ENCODE data around the gene PRKG1. TPM values are rescaled to one million over a fixed set of nuclear protein-coding genes. Genes with fewer than 3 reads are reported as not detected.

Gene PRKG1
- total RNA-seq, 1 donor from 2014 or later: 26.4 TPM

DNA sequence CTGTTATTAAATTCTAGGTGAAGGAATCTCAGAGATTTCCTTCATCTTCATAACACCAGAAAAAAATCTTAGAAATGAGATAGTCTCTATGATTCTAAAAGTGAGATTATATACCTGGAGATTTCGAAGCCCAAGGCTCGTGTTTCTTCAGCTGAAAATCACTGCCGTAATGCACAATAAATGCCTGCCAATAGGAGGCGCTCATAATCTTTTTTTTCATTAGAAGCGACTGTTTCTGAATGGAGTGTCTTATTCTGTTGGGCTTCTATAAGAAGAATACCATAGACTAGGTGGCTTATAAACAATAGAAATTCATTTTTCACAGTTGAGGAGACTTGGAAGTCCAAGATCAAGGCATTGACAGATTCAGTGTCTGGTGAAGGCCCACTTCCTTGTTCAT lies 294.7 kb downstream of the PRKG1 start:
- no peak overlapping the region for H3K27ac ChIP-seq
- no peak overlapping the region for H3K27ac Mint-ChIP-seq
- H3K4me2 ChIP-seq: no peak overlapping the region
- peaks cover 13% of the 10 kb centered on the region for H3K4me1 ChIP-seq
- H3F3A ChIP-seq (ENCODE audit: low read depth): no peaks in the 10 kb centered on the region
- no peaks in the 10 kb centered on the region for H4K20me1 ChIP-seq (ENCODE audit: low read depth)
- no peak overlapping the region for H3K9ac ChIP-seq
- H3K27me3 Mint-ChIP-seq (ENCODE audit: insufficient read depth, low read depth): peaks cover 2% of the 10 kb centered on the region
- H3K9me3 Mint-ChIP-seq: no peaks in the 10 kb centered on the region
- no peaks in the 10 kb centered on the region for H3K79me2 ChIP-seq (ENCODE audit: low read depth)
- H3K36me3 ChIP-seq: no peaks in the 10 kb centered on the region
- H3K4me3 ChIP-seq: no peak overlapping the region
- H3K27me3 ChIP-seq: no peaks in the 10 kb centered on the region
- H2AFZ ChIP-seq (replicated peaks): no peak overlapping the region
- no peak for DNase-seq (ENCODE audit: low spot score)
- no peaks in the 10 kb centered on the region for H3K9me3 ChIP-seq (ENCODE audit: low read depth)
- no peaks in the 10 kb centered on the region for H3K36me3 Mint-ChIP-seq
- TF ChIP-seq CTCF (IDR thresholded peaks at IDR 0.05) (peak; percentile 56), EZH2phosphoT487 (IDR thresholded peaks at IDR 0.05) (no peak)
- H3K4me3 Mint-ChIP-seq: no peak overlapping the region
- H3K4me1 Mint-ChIP-seq: peaks cover 4% of the 10 kb centered on the region

DNA sequence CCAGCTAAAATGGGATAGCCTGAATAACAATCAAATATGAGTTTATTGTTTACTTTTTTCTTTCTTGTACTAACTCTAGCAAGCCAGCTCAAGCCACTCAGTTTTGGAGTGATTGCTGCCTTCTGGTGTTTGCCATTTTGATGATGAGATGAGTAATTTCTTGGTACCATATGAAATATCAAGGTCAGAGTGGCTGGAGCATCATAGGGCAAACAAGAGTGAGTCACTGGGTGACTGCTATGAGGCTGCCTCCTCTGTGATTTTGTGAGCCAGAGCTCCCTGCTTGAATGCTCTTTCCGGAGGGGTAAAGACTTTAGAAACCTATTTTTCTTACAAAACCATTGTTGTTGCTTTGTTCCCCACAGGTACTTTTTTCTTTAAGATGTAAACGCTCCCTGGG lies 295.6 kb downstream of the PRKG1 start:
- H3K36me3 ChIP-seq: no peaks in the 10 kb centered on the region
- no peak overlapping the region for H3K4me2 ChIP-seq
- H3K9ac ChIP-seq: no peak overlapping the region
- no peak overlapping the region for H3K4me3 ChIP-seq
- Mint-ChIP-seq H3K27ac (no peak overlapping the region), H3K4me3 (no peak overlapping the region), H3K9me3 (no peaks in the 10 kb centered on the region), H3K36me3 (no peaks in the 10 kb centered on the region), H3K4me1 (peaks cover 4% of the 10 kb centered on the region), H3K27me3 (ENCODE audit: insufficient read depth, low read depth) (peaks cover 2% of the 10 kb centered on the region)
- no peaks in the 10 kb centered on the region for H3K9me3 ChIP-seq (ENCODE audit: low read depth)
- H3K27me3 ChIP-seq: no peaks in the 10 kb centered on the region
- no peak for DNase-seq (ENCODE audit: low spot score)
- no peaks in the 10 kb centered on the region for H4K20me1 ChIP-seq (ENCODE audit: low read depth)
- H3K27ac ChIP-seq: no peak overlapping the region
- H3F3A ChIP-seq (ENCODE audit: low read depth): no peaks in the 10 kb centered on the region
- TF ChIP-seq EZH2phosphoT487 (IDR thresholded peaks at IDR 0.05) (no peak), EZH2 (IDR thresholded peaks at IDR 0.05) (no peak), CTCF (IDR thresholded peaks at IDR 0.05) (no peak)
- no peaks in the 10 kb centered on the region for H3K79me2 ChIP-seq (ENCODE audit: low read depth)
- H2AFZ ChIP-seq (replicated peaks): no peak overlapping the region
- peaks cover 13% of the 10 kb centered on the region for H3K4me1 ChIP-seq

GRCh38 chr10:51371743-51372142 lies 297.5 kb downstream of the PRKG1 start:
- H3K4me3 Mint-ChIP-seq: no peak overlapping the region
- no peak overlapping the region for H3K4me2 ChIP-seq
- no peak overlapping the region for H3K27ac ChIP-seq
- no peaks in the 10 kb centered on the region for H4K20me1 ChIP-seq (ENCODE audit: low read depth)
- H3K27me3 ChIP-seq: no peaks in the 10 kb centered on the region
- TF ChIP-seq EZH2 (IDR thresholded peaks at IDR 0.05) (no peak), CTCF (IDR thresholded peaks at IDR 0.05) (no peak), EZH2phosphoT487 (IDR thresholded peaks at IDR 0.05) (no peak)
- H3K79me2 ChIP-seq (ENCODE audit: low read depth): no peaks in the 10 kb centered on the region
- H3K4me1 ChIP-seq: peaks cover 13% of the 10 kb centered on the region
- H3K9me3 Mint-ChIP-seq: no peaks in the 10 kb centered on the region
- no peak overlapping the region for H3K4me3 ChIP-seq
- H3K36me3 Mint-ChIP-seq: no peaks in the 10 kb centered on the region
- H3K4me1 Mint-ChIP-seq: peaks cover 4% of the 10 kb centered on the region
- peaks cover 2% of the 10 kb centered on the region for H3K27me3 Mint-ChIP-seq (ENCODE audit: insufficient read depth, low read depth)
- DNase-seq (ENCODE audit: low spot score): no peak
- no peak overlapping the region for H3K9ac ChIP-seq
- H3K27ac Mint-ChIP-seq: peak overlapping the region; percentile 10
- no peaks in the 10 kb centered on the region for H3K9me3 ChIP-seq (ENCODE audit: low read depth)
- H3F3A ChIP-seq (ENCODE audit: low read depth): no peaks in the 10 kb centered on the region
- H2AFZ ChIP-seq (replicated peaks): no peak overlapping the region
- H3K36me3 ChIP-seq: no peaks in the 10 kb centered on the region
